ENCODE data around the gene SYNE2. TPM values are rescaled to one million over a fixed set of nuclear protein-coding genes. Genes with fewer than 3 reads are reported as not detected.

The SYNE2 gene
- polyA plus RNA-seq, 1 donor from 2014 or later: 18.1 TPM

- Mint-ChIP-seq H3K4me3 (no peak overlapping the region), H3K4me1 (peaks cover 10 to 28% (median 15%) of the 10 kb centered on the region in 3 donors), H3K36me3 (peaks cover 13% of the 10 kb centered on the region), H3K27me3 (no peaks in the 10 kb centered on the region), H3K27ac (no peak overlapping the region), H3K9me3 (no peaks in the 10 kb centered on the region)
Measured at GRCh38 chr14:64190974-64191502, 338.2 kb downstream of the SYNE2 start.

- H3K4me3 Mint-ChIP-seq: peak overlapping the region in 1 of 4 donors; percentile 51
- peaks cover 13% of the 10 kb centered on the region for H3K36me3 Mint-ChIP-seq
- peak overlapping the region in 1 of 3 donors; percentile 45 for H3K27ac Mint-ChIP-seq
- H3K9me3 Mint-ChIP-seq: no peaks in the 10 kb centered on the region
- H3K4me1 Mint-ChIP-seq: peaks cover 17 to 35% (median 22%) of the 10 kb centered on the region in 3 donors
- H3K27me3 Mint-ChIP-seq: no peaks in the 10 kb centered on the region
Measured at GRCh38 chr14:64191756-64192155, 339.0 kb downstream of the SYNE2 start.

GRCh38 chr14:64193821-64194220 is 341.0 kb downstream of the SYNE2 start:
- Mint-ChIP-seq H3K9me3 (no peaks in the 10 kb centered on the region), H3K4me1 (peaks cover 31 to 51% (median 31%) of the 10 kb centered on the region in 3 donors), H3K27me3 (no peaks in the 10 kb centered on the region), H3K36me3 (peaks cover 14% of the 10 kb centered on the region), H3K4me3 (peak overlapping the region in 1 of 4 donors; percentile 4), H3K27ac (peak overlapping the region; percentile 85 to 98 (median 98))

GRCh38 chr14:64194404-64194803 is 341.6 kb downstream of the SYNE2 start:
- Mint-ChIP-seq H3K36me3 (peaks cover 14% of the 10 kb centered on the region), H3K27ac (peak overlapping the region; percentile 85 to 98 (median 98)), H3K27me3 (no peaks in the 10 kb centered on the region), H3K4me1 (peaks cover 32 to 53% (median 32%) of the 10 kb centered on the region in 3 donors), H3K9me3 (no peaks in the 10 kb centered on the region), H3K4me3 (peak overlapping the region in 2 of 4 donors; percentile 82 to 90)

DNA sequence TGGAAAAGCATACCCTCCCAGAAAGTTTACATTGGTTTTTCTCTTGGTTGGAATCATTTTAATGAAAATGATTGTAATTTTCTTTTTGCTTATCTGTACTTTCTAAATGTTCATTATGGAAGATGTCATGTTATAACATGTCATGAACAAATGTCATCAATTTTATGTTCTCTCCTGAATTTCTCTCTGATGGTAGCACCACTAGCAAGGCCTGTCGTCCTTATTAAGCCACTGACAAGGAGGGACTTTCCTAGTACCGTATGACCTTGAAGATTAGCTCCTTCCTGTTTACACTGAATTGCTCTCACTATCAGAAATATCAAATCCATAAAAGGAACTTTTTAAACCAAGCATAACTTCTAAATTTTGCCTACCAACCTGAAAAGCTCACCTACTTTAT is 342.4 kb downstream of the SYNE2 start:
- no peaks in the 10 kb centered on the region for H3K27me3 Mint-ChIP-seq
- H3K27ac Mint-ChIP-seq: peak overlapping the region; percentile 85 to 98 (median 98)
- H3K36me3 Mint-ChIP-seq: peaks cover 13% of the 10 kb centered on the region
- H3K4me3 Mint-ChIP-seq: peak overlapping the region; percentile 34 to 90 (median 72)
- no peaks in the 10 kb centered on the region for H3K9me3 Mint-ChIP-seq
- H3K4me1 Mint-ChIP-seq: peaks cover 32 to 53% (median 32%) of the 10 kb centered on the region in 3 donors

DNA sequence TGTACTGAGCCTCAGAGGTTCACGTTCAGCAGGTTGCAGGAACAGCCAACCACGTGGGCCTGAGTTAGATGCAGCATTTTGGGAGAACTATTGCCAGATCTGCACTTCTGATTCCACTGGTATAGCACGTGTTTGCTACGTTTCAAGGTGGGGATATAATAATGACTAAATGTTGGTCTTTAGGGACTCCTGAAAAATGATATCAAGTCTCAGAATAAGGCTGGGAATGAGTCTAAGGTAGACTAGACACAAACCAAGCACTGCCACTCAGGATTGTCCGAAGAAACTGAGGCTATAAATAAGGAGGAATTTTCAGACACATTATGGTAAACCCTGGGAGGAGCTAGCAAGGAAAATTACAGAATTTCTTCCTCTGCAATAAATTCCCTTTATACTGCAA is 343.3 kb downstream of the SYNE2 start:
- H3K27me3 Mint-ChIP-seq: no peaks in the 10 kb centered on the region

GRCh38 chr14:64196814-64197411 is 344.1 kb downstream of the SYNE2 start:
- Mint-ChIP-seq H3K4me3 (peak overlapping the region; percentile 80 to 93 (median 86)), H3K27ac (peak overlapping the region; percentile 85 to 98 (median 98)), H3K36me3 (peaks cover 5% of the 10 kb centered on the region), H3K9me3 (no peaks in the 10 kb centered on the region), H3K4me1 (peaks cover 32 to 52% (median 32%) of the 10 kb centered on the region in 3 donors), H3K27me3 (no peaks in the 10 kb centered on the region)

More for the DNA sequence above, 343.3 kb downstream of the SYNE2 start:
- peak overlapping the region in 2 of 4 donors; percentile 80 to 90 for H3K4me3 Mint-ChIP-seq
- peaks cover 8% of the 10 kb centered on the region for H3K36me3 Mint-ChIP-seq
- peaks cover 32 to 53% (median 32%) of the 10 kb centered on the region in 3 donors for H3K4me1 Mint-ChIP-seq
- peak overlapping the region; percentile 85 to 98 (median 98) for H3K27ac Mint-ChIP-seq
- no peaks in the 10 kb centered on the region for H3K9me3 Mint-ChIP-seq

DNA sequence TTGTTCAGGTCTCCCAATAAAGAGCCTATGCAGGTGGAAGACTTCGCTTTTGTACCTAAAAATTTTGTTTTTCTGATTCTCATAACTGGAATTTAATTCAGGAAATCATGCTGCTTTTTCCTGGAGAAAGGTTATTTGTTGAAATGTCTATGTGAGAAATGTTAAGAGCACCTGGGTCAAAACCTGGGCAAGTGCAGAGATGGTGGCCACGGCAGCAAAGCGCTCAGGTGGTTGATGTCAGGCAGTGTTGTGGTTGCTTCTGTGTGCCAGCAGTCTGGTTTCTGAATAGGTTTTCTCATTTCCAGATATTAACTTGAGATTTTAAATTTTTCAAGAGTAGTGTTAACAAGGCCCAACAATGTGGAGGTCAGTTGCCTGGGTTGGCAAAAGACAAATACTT is 345.2 kb downstream of the SYNE2 start:
- Mint-ChIP-seq H3K36me3 (peaks cover 3% of the 10 kb centered on the region), H3K4me3 (peak overlapping the region in 3 of 4 donors; percentile 74 to 86 (median 80)), H3K27ac (peak overlapping the region; percentile 85 to 98 (median 86)), H3K9me3 (no peaks in the 10 kb centered on the region), H3K27me3 (no peaks in the 10 kb centered on the region), H3K4me1 (peaks cover 32 to 54% (median 37%) of the 10 kb centered on the region in 3 donors)

GRCh38 chr14:64198486-64198885 is 345.7 kb downstream of the SYNE2 start:
- no peaks in the 10 kb centered on the region for H3K27me3 Mint-ChIP-seq
- peaks cover 32 to 57% (median 40%) of the 10 kb centered on the region in 3 donors for H3K4me1 Mint-ChIP-seq
- H3K9me3 Mint-ChIP-seq: no peaks in the 10 kb centered on the region
- H3K36me3 Mint-ChIP-seq: peaks cover 3% of the 10 kb centered on the region
- peak overlapping the region in 2 of 3 donors; percentile 85 to 86 for H3K27ac Mint-ChIP-seq
- peak overlapping the region in 1 of 4 donors; percentile 52 for H3K4me3 Mint-ChIP-seq

DNA sequence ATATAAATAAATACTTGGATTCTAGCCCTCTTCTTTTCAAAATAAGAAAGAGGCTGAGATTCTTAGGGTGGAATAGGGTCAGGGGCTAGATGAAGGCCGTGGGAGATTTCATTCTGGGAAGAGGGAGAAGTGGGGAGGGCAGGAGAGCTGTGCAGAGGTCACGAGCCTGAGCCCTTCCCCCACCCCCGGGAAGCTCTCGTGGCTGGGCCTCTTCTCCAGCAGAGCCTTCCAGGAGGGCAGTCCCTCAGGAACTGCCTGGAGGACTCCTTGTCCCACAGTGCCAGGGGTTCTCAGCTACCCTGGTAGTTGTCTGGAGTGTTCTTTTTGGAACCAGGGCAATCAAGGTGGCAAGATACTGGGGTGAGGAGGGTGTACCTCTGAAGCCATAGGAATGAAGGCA is 347.4 kb downstream of the SYNE2 start:
- peaks cover 27 to 43% (median 34%) of the 10 kb centered on the region in 3 donors for H3K4me1 Mint-ChIP-seq
- H3K36me3 Mint-ChIP-seq: peaks cover 1% of the 10 kb centered on the region
- no peaks in the 10 kb centered on the region for H3K27me3 Mint-ChIP-seq
- peak overlapping the region in 2 of 3 donors; percentile 51 to 74 for H3K27ac Mint-ChIP-seq
- H3K4me3 Mint-ChIP-seq: no peak overlapping the region
- H3K9me3 Mint-ChIP-seq: no peaks in the 10 kb centered on the region

GRCh38 chr14:64201296-64201695 is 348.5 kb downstream of the SYNE2 start:
- Mint-ChIP-seq H3K27ac (no peak overlapping the region), H3K9me3 (no peaks in the 10 kb centered on the region)

DNA sequence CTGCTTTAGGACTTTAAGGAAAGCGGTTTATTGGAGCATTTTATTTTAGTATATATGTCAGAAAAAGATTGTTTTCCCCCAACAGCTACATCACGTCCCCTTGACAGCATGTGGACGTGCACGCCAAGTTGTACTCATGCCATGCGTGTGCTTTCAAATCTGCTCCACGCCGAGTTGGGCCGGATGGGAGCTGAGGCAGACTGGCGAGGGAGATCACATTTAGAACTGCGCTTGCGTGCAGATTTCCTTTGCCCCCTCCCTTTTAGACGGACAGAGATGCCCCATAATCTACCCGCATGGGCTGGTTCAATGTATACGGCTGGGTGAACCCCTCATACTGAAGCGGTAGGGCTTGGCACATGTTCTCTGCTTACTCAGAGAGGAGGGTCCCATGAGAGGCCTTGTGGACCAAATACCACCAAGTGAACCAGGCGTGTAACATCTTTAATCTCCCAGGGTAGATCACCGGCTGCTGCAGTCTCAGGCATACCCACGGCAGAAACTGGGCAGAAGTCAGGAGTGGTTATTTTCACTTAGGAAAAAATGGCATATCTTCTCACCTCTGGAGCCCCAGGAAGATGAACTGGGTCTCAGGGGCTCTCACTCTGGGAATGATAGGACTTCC is 349.2 kb downstream of the SYNE2 start:
- no peak overlapping the region for H3K4me3 Mint-ChIP-seq

More at GRCh38 chr14:64201296-64201695, 348.5 kb downstream of the SYNE2 start:
- H3K36me3 Mint-ChIP-seq: peaks cover 1% of the 10 kb centered on the region
- H3K4me1 Mint-ChIP-seq: peaks cover 27 to 38% (median 28%) of the 10 kb centered on the region in 3 donors
- no peaks in the 10 kb centered on the region for H3K27me3 Mint-ChIP-seq
- H3K4me3 Mint-ChIP-seq: no peak overlapping the region

GRCh38 chr14:64202716-64203115 is 349.9 kb downstream of the SYNE2 start:
- H3K36me3 Mint-ChIP-seq: peaks cover 1% of the 10 kb centered on the region
- peaks cover 17 to 30% (median 19%) of the 10 kb centered on the region in 3 donors for H3K4me1 Mint-ChIP-seq
- H3K4me3 Mint-ChIP-seq: no peak overlapping the region
- no peaks in the 10 kb centered on the region for H3K9me3 Mint-ChIP-seq
- H3K27me3 Mint-ChIP-seq: no peaks in the 10 kb centered on the region
- peak overlapping the region; percentile 71 to 94 (median 80) for H3K27ac Mint-ChIP-seq

More for the DNA sequence above, 349.2 kb downstream of the SYNE2 start:
- no peaks in the 10 kb centered on the region for H3K9me3 Mint-ChIP-seq
- H3K36me3 Mint-ChIP-seq: peaks cover 1% of the 10 kb centered on the region
- H3K27me3 Mint-ChIP-seq: no peaks in the 10 kb centered on the region
- H3K4me1 Mint-ChIP-seq: peaks cover 21 to 35% (median 22%) of the 10 kb centered on the region in 3 donors
- peak overlapping the region; percentile 71 to 94 (median 80) for H3K27ac Mint-ChIP-seq

DNA sequence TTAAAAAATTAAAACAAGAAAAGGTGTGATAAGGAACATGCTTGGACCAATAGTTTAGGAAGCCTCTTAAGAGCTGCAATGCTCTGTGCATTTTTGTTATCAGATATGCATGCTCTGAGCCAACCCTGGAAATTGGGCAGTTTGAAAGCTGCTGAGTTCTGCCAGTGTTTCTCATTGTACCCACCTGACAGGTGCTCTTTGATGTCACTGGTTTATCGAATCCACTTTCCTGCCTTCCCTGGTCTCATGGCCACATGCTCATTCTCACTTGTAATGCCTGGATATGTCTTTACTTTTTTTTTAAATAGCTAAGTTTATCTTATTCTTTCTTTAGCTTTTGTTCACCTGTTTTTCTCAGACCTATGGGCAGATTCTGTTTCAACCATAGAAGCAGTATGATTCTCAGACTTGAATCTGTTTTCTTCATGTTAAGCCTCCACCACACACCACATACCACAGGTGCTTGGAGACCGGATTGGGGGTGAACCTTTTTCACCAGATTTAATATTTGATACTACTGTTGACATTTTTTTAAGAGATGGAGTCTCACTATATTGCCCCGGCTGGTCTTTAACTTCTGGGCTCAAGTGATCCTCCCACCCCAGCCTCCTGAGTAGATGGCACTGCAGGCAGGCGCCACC is 350.7 kb downstream of the SYNE2 start:
- peaks cover 14 to 24% (median 16%) of the 10 kb centered on the region in 3 donors for H3K4me1 Mint-ChIP-seq
- H3K4me3 Mint-ChIP-seq: no peak overlapping the region
- no peaks in the 10 kb centered on the region for H3K27me3 Mint-ChIP-seq
- peaks cover under 1% of the 10 kb centered on the region for H3K36me3 Mint-ChIP-seq
- H3K27ac Mint-ChIP-seq: peak overlapping the region in 2 of 3 donors; percentile 61 to 94
- no peaks in the 10 kb centered on the region for H3K9me3 Mint-ChIP-seq

DNA sequence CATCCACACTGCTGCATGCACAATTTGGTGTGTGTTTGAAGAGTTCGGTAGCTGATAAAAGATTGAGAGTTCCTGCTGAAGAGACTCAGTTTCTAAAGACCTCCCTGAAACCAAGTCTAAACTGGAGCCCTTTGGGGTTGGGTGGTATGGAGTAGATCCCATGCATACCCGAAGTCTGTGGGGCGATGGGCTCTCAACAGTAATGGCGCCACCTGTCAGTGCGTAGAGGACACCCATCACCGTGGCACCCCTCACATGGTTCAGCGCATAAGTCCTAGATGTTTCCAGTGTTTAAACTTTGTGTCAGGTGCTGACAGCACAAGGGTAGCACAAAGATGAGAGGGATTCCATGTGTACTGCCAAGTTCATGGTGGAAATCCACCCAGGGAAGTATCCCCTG is 355.5 kb downstream of the SYNE2 start:
- Mint-ChIP-seq H3K4me1 (peaks cover 5 to 33% (median 28%) of the 10 kb centered on the region in 3 donors), H3K36me3 (peaks cover 3% of the 10 kb centered on the region), H3K9me3 (no peaks in the 10 kb centered on the region), H3K27ac (peak overlapping the region in 1 of 3 donors; percentile 92), H3K4me3 (no peak overlapping the region), H3K27me3 (no peaks in the 10 kb centered on the region)
